HG02798 (cell line): ENCODE data around the gene NEGR1.
A peak's percentile ranks its signal among the peaks of the same experiment; 100 is the strongest.

ENCODE experiments used
- ATAC-seq: cut with Tn5 transposase; IDR thresholded peaks from one replicate; pipeline ENCODE4 v1.9.1; 2021; ENCODE audit warnings: mild to moderate bottlenecking; ENCODE audit not compliant: unreplicated experiment, poor library complexity

The NEGR1 gene

GRCh38 chr1:71448444-71448843, 833.9 kb downstream of the NEGR1 start:
- ATAC-seq, result no peak

- ATAC-seq, result no peak
Observed at GRCh38 chr1:71438626-71439025, 843.7 kb downstream of the NEGR1 start.

- no peak for ATAC-seq
Observed at GRCh38 chr1:71435951-71436350, 846.4 kb downstream of the NEGR1 start.

- no peak for ATAC-seq
Observed at GRCh38 chr1:71434240-71434639, 848.1 kb downstream of the NEGR1 start.

- no peak for ATAC-seq
Observed at GRCh38 chr1:71428029-71428428, 854.3 kb downstream of the NEGR1 start.

- ATAC-seq, result no peak
Observed at GRCh38 chr1:71427066-71427465, 855.3 kb downstream of the NEGR1 start.

GRCh38 chr1:71424536-71424935, 857.8 kb downstream of the NEGR1 start:
- ATAC-seq, result peak; percentile 47

- no peak for ATAC-seq
Observed at GRCh38 chr1:71422221-71422620, 860.1 kb downstream of the NEGR1 start.

- no peak for ATAC-seq
Observed at GRCh38 chr1:71417421-71417820, 864.9 kb downstream of the NEGR1 start.

- ATAC-seq, result no peak
Observed at GRCh38 chr1:71414179-71414578, 868.2 kb downstream of the NEGR1 start.

- ATAC-seq, result no peak
Observed at GRCh38 chr1:71413441-71414175, 868.7 kb downstream of the NEGR1 start.

- ATAC-seq, result no peak
Observed at GRCh38 chr1:71400050-71400449, 882.3 kb downstream of the NEGR1 start.

- ATAC-seq, result no peak
Observed at GRCh38 chr1:71399594-71399993, 882.7 kb downstream of the NEGR1 start.

GRCh38 chr1:71393301-71393700, 889.0 kb downstream of the NEGR1 start:
- ATAC-seq, result no peak

- ATAC-seq, result no peak
Observed at GRCh38 chr1:71390518-71390917, 891.8 kb downstream of the NEGR1 start.

GRCh38 chr1:71377886-71378285, 904.5 kb downstream of the NEGR1 start:
- ATAC-seq, result no peak

- ATAC-seq, result no peak
Observed at GRCh38 chr1:71372496-71372895, 909.8 kb downstream of the NEGR1 start.

- ATAC-seq, result no peak
Observed at GRCh38 chr1:71371581-71371980, 910.8 kb downstream of the NEGR1 start.

GRCh38 chr1:71364236-71364635, 918.1 kb downstream of the NEGR1 start:
- no peak for ATAC-seq

GRCh38 chr1:71362691-71363090, 919.6 kb downstream of the NEGR1 start:
- no peak for ATAC-seq

GRCh38 chr1:71362076-71362475, 920.3 kb downstream of the NEGR1 start:
- no peak for ATAC-seq

GRCh38 chr1:71357708-71358107, 924.6 kb downstream of the NEGR1 start:
- no peak for ATAC-seq
